Measurements from ENCODE around the gene CBLIF.
"Not testable (repeated sequence)": the region's sequence is repeated elsewhere in the genome, so short reads cannot be mapped to it uniquely, and the experiment has no call there.

Gene CBLIF

GRCh38 chr11:59847626-59848025 lies 2.3 kb upstream of the CBLIF start:
- no peak for DNase-seq (ENCODE audit: low spot score)

- DNase-seq (ENCODE audit: low spot score), result no peak
Observed at GRCh38 chr11:59846556-59846955, 1.3 kb upstream of the CBLIF start.

- no peak for DNase-seq (ENCODE audit: low spot score)
Observed at GRCh38 chr11:59842316-59842715, 3.0 kb downstream of the CBLIF start.

GRCh38 chr11:59841514-59841913 lies 3.8 kb downstream of the CBLIF start:
- no peak for DNase-seq (ENCODE audit: low spot score)

GRCh38 chr11:59839615-59840014 lies 5.7 kb downstream of the CBLIF start:
- DNase-seq (ENCODE audit: low spot score), result no peak

- no peak for DNase-seq (ENCODE audit: low spot score)
Observed at GRCh38 chr11:59833602-59834001, 11.7 kb downstream of the CBLIF start.

- DNase-seq (ENCODE audit: low spot score), result no peak
Observed at GRCh38 chr11:59829358-59829757, 15.9 kb downstream of the CBLIF start.

GRCh38 chr11:59822989-59823566 lies 22.2 kb downstream of the CBLIF start:
- no peak for DNase-seq (ENCODE audit: low spot score)

- DNase-seq (ENCODE audit: low spot score), result no peak
Observed at GRCh38 chr11:59818572-59818971, 26.7 kb downstream of the CBLIF start.

- DNase-seq (ENCODE audit: low spot score), result not testable (repeated sequence)
Observed at GRCh38 chr11:59816434-59816833, 28.9 kb downstream of the CBLIF start.

GRCh38 chr11:59815754-59816153 lies 29.5 kb downstream of the CBLIF start:
- no peak for DNase-seq (ENCODE audit: low spot score)

- DNase-seq (ENCODE audit: low spot score), result no peak
Observed at GRCh38 chr11:59814021-59814420, 31.3 kb downstream of the CBLIF start.

- no peak for DNase-seq (ENCODE audit: low spot score)
Observed at GRCh38 chr11:59813364-59813763, 31.9 kb downstream of the CBLIF start.

GRCh38 chr11:59812220-59812619 lies 33.1 kb downstream of the CBLIF start:
- no peak for DNase-seq (ENCODE audit: low spot score)

- no peak for DNase-seq (ENCODE audit: low spot score)
Observed at GRCh38 chr11:59810911-59811259, 34.4 kb downstream of the CBLIF start.

GRCh38 chr11:59810189-59810910 lies 34.9 kb downstream of the CBLIF start, which contains the start of gene MRPL16:
MRPL16 (minus strand) TSS chr11:59810778; CDS start chr11:59810658, 120 bp downstream.
- DNase-seq (ENCODE audit: low spot score), result peak; percentile 76

GRCh38 chr11:59807047-59807610 lies 38.2 kb downstream of the CBLIF start:
- DNase-seq (ENCODE audit: low spot score), result no peak

- DNase-seq (ENCODE audit: low spot score), result no peak
Observed at GRCh38 chr11:59804061-59804460, 41.2 kb downstream of the CBLIF start.

- peak; percentile 38 for DNase-seq (ENCODE audit: low spot score)
Observed at GRCh38 chr11:59802639-59803176, 42.6 kb downstream of the CBLIF start.

GRCh38 chr11:59801981-59802638 lies 43.2 kb downstream of the CBLIF start:
- no peak for DNase-seq (ENCODE audit: low spot score)

GRCh38 chr11:59801160-59801706 lies 44.1 kb downstream of the CBLIF start:
- DNase-seq (ENCODE audit: low spot score), result no peak

GRCh38 chr11:59800390-59801025 lies 44.8 kb downstream of the CBLIF start:
- no peak for DNase-seq (ENCODE audit: low spot score)
